GM21515 (cell line): ENCODE measurements around the gene MYO18B.
"Not testable (repeated sequence)": the region's sequence is repeated elsewhere in the genome, so short reads cannot be mapped to it uniquely, and the experiment has no call there.

Source experiments
- ATAC-seq: cut with Tn5 transposase; IDR thresholded peaks from one replicate; pipeline ENCODE4 v1.9.1; 2021; ENCODE audit not compliant: unreplicated experiment

The MYO18B gene, protein sequence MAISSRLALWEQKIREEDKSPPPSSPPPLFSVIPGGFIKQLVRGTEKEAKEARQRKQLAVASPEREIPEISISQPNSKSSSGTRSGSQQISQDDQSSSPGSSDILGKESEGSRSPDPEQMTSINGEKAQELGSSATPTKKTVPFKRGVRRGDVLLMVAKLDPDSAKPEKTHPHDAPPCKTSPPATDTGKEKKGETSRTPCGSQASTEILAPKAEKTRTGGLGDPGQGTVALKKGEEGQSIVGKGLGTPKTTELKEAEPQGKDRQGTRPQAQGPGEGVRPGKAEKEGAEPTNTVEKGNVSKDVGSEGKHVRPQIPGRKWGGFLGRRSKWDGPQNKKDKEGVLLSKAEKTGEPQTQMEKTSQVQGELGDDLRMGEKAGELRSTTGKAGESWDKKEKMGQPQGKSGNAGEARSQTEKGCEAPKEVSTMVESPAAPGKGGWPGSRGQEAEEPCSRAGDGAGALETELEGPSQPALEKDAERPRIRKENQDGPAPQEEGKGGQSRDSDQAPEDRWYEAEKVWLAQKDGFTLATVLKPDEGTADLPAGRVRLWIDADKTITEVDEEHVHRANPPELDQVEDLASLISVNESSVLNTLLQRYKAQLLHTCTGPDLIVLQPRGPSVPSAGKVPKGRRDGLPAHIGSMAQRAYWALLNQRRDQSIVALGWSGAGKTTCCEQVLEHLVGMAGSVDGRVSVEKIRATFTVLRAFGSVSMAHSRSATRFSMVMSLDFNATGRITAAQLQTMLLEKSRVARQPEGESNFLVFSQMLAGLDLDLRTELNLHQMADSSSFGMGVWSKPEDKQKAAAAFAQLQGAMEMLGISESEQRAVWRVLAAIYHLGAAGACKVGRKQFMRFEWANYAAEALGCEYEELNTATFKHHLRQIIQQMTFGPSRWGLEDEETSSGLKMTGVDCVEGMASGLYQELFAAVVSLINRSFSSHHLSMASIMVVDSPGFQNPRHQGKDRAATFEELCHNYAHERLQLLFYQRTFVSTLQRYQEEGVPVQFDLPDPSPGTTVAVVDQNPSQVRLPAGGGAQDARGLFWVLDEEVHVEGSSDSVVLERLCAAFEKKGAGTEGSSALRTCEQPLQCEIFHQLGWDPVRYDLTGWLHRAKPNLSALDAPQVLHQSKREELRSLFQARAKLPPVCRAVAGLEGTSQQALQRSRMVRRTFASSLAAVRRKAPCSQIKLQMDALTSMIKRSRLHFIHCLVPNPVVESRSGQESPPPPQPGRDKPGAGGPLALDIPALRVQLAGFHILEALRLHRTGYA (N-terminal part only)

DNA sequence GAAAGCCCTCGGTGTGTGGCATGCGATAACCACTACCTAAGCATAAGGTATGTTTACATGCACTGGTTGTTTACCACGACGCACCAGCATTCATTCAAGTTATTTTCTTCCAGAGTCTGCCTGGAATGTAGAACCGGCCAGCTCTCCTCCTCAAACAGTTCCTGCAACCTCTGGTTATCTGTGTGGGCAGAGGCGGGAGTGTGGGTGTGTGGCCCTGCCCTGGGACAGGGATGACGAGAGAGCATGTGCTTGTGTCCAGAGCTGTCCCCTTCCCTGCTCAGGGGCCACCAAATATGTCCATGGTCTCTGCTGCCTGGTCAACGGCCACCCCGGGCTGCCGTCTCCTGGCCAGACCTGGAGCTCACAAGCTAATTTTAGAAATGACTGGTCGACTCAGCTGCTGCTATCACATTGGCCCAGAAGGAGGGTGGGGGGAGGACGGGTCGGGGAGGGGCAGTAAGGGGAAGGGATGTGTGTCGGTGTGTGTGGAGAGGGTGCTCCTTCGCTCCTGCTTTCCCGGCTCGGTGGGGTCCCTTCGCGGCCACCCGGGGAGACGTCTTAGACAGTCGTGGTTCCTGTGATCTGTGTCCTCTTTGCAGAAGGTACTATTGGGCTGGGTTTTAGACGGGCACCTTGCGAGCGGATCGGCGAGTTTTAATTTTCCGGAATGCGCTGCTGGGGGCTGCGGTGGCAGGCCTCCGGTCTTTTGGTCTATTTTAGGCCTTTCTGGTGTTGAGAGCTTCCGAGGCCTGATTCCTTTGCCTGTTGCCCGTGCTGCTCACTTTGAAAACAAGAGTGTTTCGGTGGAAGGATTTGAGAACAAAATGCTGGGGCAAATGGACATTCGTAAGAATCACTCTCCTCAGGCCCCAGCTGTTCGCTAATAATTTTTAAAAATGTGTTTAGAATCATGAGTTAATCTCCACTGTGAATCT, at the start of gene MYO18B:
TSS of gene MYO18B (plus strand) at position 497 of the 935 bp plus-strand sequence. CDS start 18,905 bp downstream, outside the sequence.
- ATAC-seq = no peak

DNA sequence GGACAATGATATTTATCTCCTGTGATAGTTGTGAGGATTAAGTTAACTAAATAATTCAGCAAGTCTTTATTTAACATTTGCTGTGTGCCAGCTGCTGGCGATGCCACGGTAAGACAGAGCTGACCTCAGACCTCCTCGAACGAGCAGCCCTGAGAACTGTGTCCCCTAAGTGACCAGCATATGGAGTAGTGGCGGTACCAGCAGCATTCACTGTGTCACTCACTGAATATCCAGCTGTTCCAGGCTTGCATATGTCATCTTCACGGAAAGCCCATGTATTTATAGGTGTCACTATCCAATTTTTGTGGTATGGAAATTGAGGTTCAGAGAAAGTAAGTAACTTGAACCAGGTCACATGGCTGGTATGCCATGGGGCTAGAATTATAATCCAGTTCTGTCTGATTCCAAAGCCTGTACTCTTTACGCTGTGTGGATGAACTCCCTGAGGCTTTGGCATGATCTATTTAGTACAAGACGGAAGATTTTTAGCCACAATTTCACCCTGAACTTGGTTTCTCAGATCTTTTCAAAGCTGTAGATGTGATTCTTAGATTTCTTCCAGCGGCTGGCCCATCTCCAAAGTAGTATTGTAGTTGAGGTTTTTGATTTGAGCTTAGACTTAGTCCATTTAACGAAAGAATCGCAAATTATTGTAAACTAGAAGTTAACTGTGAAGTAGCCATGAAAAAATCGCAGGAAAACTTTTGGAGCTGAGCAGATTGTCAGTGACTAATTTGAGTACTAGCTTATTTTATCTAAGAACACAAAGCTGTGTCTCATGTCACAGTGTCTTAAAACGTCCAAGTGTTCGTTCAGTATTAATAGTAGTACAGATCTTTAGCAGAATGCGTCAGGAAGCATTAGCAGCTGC, 49.4 kb upstream of the MYO18B start:
- ATAC-seq = no peak

DNA sequence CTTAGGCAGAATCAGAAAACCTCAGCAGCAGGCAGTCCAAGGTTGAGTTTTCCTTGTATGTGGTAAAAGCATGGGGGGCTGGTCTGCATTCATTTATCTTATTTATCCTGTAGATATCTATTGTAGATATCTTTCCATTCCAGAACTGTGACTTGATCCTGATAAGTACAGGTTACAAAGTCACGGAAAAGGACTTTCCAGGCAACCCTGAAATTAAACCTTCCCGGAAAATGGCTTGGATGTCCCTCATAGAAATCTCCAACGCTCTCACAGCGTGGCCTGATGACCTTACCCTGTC, 48.8 kb upstream of the MYO18B start:
- ATAC-seq = no peak

DNA sequence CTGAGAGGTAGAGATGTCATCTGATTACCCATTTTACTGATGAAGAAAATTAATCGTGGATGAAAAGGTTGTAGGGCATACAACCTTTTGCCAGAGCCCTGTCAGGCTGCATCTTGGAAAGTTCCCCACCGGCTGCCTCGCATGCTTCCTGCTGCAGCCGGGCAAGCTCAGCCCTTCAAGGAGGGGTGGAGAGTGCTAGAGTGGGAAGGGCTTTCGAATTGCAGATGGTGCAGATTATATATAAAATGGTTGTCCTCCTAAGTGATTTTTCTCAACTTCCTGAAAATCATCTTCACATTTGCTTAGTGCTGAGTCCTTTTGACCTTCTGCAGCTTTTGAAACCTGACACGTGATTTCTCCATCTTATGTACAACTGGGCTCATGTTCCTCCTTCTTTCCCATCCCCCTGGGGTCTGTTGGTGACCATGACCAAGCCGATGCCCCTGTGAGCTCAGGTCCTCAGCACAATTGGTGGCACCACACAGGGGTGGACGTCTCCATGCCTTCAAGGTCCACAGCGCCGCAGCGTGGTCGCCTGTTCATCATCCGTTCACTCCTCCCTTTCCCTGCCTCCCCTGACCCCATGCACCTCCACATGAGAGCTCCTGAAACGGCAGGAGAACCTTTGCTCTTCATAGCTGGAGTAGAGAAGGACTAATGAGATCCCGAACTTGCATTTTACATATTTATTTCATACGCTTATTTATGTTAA, 47.6 kb upstream of the MYO18B start:
- ATAC-seq = no peak

DNA sequence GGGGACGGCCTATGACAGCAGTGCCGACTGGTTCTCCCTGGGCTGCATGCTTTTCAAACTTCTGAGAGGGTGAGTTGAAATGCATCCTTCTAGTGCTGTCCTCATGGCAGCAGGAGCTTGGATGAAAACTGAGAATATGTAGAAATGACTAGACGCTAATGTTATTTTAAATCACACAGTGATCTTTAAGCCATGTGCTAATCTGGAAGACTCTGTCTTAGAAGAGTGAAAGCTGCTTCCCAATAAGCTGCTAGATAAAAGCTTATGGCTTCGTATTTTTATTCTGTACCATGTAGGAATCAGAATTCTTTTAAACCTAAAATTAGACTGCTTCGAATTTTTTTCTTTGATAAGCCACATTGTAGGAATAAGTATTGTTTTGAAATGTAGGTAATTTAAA, 46.8 kb upstream of the MYO18B start:
- ATAC-seq = no peak

DNA sequence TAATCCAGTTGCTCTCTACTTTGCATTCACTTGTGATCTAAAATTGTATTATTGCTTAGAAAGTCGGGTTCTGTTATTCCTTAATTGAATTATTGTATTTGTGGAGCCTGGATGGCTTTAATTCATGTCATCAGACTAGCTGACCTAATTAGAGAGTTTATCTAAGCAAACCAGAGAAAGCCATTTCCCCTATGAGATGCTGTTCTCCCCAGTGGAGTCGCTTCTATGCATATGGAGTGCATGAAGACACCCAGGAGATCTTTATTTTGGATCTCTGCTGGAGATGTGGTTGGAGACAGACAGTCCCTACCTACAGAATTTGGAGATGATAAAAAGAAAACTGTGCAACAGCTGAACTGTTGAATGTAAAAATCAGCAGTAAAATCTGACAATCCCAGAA, 45.2 kb upstream of the MYO18B start:
- no peak for ATAC-seq

DNA sequence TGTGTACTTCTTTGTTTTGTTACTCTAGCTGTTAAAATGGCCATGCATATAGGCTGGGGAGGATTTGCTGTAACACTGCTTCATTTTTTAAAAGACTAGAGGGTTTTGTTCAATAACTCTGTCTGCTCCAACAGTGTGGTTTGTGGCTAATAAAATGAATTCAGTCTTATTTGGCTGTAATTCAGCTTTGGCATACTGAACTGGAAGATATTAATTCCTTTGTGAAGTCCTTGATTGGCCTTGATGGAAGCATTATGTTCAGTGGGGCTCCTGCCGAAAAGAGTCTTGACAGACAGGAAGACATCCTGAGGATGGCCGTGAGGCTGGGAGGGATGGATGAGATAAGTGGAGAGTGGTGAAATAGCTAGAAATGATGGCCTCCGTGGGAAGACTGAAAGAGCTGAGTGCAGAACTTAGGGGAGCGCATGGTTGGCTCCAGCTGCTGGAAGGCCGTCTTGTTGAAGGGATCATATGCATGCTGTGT, 44.8 kb upstream of the MYO18B start:
- no peak for ATAC-seq

DNA sequence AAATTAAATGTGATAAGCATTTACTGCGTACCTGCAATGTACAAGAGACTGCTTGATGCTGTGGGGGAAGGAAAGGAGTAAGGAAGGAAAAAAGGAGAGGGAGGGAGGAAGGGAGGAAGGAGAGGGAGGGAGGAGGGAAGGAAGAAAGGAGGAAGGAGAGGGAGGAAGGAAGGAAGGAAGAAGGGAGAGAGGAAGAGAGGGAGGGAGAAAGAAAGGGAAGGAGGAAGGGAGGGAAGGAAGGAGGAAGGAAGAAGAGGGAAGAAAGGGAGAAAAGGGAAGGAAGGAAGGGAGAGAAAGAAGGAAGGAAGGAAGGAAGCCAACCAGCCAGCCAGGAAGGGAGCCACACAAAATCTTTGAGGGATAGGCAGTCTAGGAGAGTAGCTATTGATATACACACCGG, 44.0 kb upstream of the MYO18B start:
- no peak for ATAC-seq

DNA sequence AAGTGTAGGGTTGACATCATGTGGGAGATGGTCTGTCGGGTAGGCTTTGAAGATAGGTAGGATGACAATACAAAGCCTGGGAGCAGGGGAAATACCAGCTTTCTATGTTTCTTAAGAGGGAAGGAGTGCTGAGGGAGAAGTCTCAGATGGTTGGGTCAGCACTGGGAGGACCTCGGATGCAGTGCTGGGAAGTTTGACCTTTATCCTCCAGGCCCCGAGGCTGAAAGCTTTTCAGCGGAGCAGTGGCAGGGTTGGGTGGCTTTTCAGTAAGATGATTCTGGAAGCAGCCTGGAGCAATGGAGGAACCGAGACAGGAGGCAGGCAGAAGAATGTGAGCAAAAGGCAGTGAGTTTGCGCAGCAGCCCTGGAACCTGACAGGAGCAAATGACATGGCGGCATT, 43.5 kb upstream of the MYO18B start:
- no peak for ATAC-seq

DNA sequence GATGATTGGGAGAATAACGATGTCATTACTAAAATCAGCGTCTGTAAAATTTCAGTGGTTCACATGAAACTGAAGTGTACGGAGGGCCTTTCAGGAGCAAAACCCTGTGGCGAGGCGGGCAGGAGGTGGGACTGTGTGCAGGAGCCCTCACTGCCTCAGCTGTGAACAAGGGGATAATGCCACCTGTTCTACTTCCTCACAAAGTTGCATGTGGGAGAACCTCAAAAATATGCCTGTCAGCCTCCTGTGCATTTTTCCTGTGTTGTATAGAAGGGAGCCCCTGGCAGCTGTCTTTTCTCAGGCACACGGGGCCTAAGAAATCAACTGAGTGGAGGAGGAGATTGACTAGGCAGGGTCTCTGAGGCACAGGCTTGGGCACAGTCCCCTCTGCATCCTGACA, 43.0 kb upstream of the MYO18B start:
- no peak for ATAC-seq

DNA sequence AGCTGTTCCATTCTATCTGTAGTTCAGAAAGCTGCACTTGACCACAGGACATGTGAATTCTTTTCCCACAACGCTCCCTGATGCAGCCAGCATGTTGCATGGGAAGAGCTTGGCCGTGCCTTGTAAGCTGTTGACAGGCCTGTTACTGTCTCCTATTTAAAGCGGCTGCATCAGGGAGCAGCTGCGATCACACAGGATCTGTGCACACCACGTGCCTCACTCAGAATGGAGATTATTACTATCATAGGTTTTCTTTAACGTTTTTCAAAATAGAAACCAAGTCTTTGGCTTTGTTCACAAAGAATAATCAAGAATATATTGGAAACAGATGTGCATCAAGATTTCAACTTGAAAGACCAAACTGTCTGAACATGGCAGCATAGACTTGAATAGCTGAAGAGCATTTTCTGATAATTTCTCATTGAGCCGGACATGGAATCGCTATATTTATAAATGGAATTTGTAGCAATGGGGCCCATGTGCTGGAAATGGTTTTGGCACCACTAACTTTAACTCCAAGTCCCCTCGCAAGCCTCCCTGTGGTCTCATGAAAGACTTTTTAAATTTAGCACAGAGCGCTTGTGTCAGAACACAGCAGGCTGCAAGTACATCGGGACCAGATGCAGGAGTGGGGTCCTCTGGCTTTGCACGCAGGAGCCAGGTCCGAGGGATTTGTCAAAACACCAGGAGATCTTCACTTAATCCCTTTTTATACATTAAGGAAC, 40.8 kb upstream of the MYO18B start:
- no peak for ATAC-seq

DNA sequence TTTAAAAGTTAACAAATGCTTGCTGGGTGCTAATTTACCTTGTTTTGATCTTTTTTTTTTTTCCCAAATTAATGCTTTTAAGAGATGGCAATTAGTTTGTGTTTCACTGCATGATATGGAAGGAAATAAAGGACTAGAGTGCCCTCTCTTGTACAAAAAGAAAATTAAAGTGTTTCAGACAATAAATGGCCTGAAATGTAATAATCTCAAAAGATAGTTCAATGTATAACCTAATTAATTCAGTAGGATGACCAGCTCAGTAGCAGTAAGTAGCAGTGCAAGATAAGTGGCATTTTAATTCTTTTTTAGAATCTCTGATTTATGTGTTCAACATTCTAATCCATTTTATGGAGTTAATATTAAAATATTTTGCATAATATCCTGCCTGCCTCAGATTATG, 39.9 kb upstream of the MYO18B start:
- no peak for ATAC-seq

DNA sequence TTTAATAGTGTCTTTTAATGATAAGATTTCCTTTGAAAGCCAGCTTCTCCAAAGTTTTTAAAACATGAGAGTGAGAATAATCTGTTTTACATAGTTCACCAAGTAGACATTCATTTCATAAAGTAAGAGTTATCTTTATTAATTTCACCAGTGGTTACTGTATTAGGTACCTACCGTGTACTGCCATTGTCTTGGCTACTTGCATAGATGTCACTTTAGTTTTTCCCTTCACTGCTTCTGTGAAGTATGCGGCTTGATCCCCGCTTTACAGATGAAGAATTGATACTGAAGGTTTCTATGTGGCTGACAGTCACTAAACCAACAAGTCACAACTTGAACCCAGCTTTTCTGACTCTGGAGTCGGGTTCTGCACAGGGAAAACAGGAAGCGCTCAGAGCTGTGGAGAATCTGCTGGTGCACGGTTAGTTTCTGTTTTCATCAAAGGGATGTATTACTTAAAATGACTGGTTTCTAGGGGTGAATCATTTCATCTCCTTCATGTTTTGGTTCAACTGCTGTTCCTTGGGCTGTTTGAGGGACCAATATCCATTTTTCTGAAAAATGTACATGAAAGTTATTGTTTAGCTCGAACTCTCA, 39.3 kb upstream of the MYO18B start:
- no peak for ATAC-seq

DNA sequence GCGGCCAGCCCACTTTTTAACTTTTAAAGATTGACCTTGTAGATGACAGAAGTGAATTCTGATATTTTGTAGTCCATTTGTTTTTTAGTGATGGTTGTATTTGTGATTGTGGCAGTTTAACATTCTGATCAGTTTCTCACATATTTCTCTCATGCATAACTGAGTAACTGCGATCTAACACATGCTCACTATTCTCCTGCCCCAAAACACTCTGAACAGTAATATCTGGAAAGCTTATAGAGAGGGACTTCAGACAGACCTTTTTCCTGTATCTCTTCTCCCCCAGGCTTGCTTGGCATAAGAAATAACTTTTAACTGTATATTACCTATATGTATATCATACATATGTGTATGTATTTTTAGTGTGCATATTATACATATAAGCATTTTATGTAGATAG, 37.3 kb upstream of the MYO18B start:
- ATAC-seq = no peak

DNA sequence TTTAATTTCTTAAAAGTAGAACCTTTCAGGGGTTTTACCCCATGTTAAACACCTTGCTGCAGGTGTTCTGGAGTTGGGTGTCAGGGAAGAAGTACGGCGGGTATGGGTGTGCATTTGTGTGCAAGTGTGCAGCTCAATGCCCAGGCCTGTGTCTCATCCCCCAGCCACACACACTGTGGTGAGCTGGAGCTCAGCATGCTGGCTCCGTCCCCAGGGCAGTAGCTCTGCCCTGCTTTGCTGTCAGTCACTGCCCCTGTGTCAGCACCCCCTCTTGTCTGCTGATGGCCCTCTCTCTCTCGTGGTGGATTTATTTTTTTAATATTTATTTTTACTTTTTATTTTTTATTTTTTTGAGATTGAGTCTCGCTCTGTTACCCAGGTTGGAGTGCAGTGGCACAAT, 35.8 kb upstream of the MYO18B start:
- no peak for ATAC-seq

DNA sequence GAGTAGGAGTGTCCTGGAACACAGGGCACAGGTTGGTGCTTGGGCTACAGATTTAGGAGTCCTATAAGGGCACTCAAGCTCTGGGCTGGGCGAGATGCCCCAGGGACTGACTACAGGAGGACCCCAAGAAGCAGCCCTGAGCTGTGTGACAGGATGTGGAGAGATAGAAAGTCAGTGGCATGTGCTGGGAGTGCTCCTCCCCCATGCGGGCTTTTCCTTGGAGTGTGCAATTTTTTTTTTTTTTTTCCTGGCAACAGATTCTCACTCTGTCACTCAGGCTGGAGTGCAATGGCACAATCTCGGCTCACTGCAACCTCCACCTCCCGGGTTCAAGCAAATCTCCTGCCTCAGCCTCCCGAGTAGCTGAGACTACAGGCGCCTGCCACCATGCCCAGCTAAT, 33.6 kb upstream of the MYO18B start:
- not testable (repeated sequence) for ATAC-seq

DNA sequence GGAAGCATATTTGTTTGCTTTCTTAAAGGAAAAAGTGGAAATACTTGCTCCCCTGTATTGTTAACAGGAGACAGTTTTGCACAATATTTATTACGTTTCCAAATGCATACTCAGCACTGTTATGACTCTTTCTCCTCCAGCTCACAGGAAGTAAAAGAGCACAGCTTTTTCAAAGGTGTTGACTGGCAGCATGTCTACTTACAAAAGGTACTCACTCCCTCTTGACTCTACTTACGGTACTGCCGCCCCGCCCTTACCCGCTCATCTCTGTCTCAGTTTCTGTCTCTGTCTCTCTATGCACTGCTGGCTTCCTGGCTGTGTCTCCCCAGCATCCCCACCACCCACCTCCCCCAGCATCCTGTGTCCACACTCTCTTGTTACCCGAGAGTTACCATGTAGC, 32.2 kb upstream of the MYO18B start:
- no peak for ATAC-seq

DNA sequence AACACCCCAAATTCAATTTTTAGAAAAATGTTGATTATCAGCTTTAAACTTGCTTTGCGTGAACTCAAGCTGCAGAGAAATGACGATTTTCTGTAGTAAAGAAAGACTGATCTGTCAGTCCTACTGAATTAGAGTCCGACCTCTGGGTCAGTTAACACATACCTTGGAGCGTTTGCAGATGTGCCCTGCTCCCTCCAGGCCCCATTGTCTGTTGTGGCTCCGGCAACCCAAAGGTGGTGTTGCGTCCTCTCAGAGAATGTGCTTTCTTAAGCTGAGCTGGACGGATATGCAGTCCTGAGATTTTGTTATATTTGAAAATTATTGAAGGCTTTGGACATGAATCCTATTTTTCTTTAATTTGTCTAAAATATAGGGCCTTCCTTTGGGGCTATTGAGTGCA, 31.5 kb upstream of the MYO18B start:
- ATAC-seq = no peak
